Endodermal cell (in vitro differentiated cells): ENCODE results near the gene NOXRED1. TPM values are rescaled to one million over a fixed set of nuclear protein-coding genes. Genes with fewer than 3 reads are reported as not detected.
A peak's percentile ranks its signal among the peaks of the same experiment; 100 is the strongest.

Experiments
- DNase-seq: peaks from one replicate; pipeline ENCODE4 v3.0.0-alpha.2; 2017
- H3K27ac ChIP-seq: 2 replicates; pipeline ENCODE4 v1.5.1; 2013; ENCODE audit warnings: mild to moderate bottlenecking, low read depth, low read length, moderate library complexity
- H3K27me3 ChIP-seq: 2 replicates; pipeline ENCODE4 v1.6.1; 2013; ENCODE audit warnings: mild to moderate bottlenecking, low read length, moderate library complexity; ENCODE audit not compliant: insufficient read depth, control insufficient read depth, poor library complexity, severe bottlenecking
- H3K36me3 ChIP-seq: 2 replicates; pipeline ENCODE4 v1.7.0; 2013; ENCODE audit warnings: mild to moderate bottlenecking, low read length, moderate library complexity; ENCODE audit not compliant: control insufficient read depth, insufficient read depth
- H3K4me1 ChIP-seq: one replicate; pipeline ENCODE4 v1.7.0; 2013; ENCODE audit warnings: low read length; ENCODE audit not compliant: control insufficient read depth, insufficient read depth
- H3K4me3 ChIP-seq: 2 replicates; pipeline ENCODE4 v1.5.1; 2013; ENCODE audit warnings: mild to moderate bottlenecking, low read length, moderate library complexity
- H3K9ac ChIP-seq: 2 replicates; pipeline ENCODE4 v1.6.1; 2013; ENCODE audit warnings: mild to moderate bottlenecking, low read length, moderate library complexity; ENCODE audit not compliant: poor library complexity, severe bottlenecking; ENCODE audit errors: extremely low read depth
- H3K9me3 ChIP-seq: 2 replicates; pipeline ENCODE4 v1.6.1; 2013; ENCODE audit warnings: mild to moderate bottlenecking, low read length, moderate library complexity; ENCODE audit not compliant: control insufficient read depth
- H3K27ac Mint-ChIP-seq: 2 replicates; pipeline ENCODE4 v1.8.0; 2020; ENCODE audit warnings: mixed read lengths
- H3K27me3 Mint-ChIP-seq: 2 replicates; pipeline ENCODE4 v1.8.0; 2021; ENCODE audit warnings: mild to moderate bottlenecking, mixed read lengths; ENCODE audit not compliant: insufficient read depth
- H3K36me3 Mint-ChIP-seq: 2 replicates; pipeline ENCODE4 v1.8.0; 2020; ENCODE audit warnings: low read depth, mixed read lengths
- H3K4me1 Mint-ChIP-seq: 2 replicates; pipeline ENCODE4 v1.8.0; 2020; ENCODE audit warnings: mixed read lengths
- H3K4me3 Mint-ChIP-seq: 2 replicates; pipeline ENCODE4 v1.8.0; 2020; ENCODE audit warnings: mild to moderate bottlenecking, moderate library complexity, mixed read lengths
- H3K9me3 Mint-ChIP-seq: 2 replicates; pipeline ENCODE4 v1.8.0; 2020; ENCODE audit warnings: mild to moderate bottlenecking, mixed read lengths
- WGBS, 2 experiments: methylation state at CpG; one replicate each; pipeline versions ENCODE4 v1.1.5 to v1.1.7; 2013; ENCODE audit warnings: missing lambda C conversion rate in 2 of 2, mixed read lengths in 1 of 2; ENCODE audit not compliant: insufficient coverage in 1 of 2, insufficient read length in 1 of 2; 5-methylcytosine and 5-hydroxymethylcytosine counted together
- total RNA-seq, 2 donors: library from RNA; stranded (reverse); fragmentation: NEBNext Ultra II Directional in 1 of 2; extraction: Animal tissue kit (Norgen Biotek cat#: 25700) in 1 of 2; gene quantifications; 2 replicates in 1 of 2; 3 replicates in 1 of 2; pipeline ENCODE4 v1.2.1, GENCODE V29; 2021
- TF ChIP-seq, protein P1 (sequence below): fragments of 200-600 bp; sonication (generic); conservative IDR thresholded peaks from 2 replicates; pipeline ENCODE4 v1.5.0; 2021; ENCODE audit warnings: antibody characterized with exemption, mild to moderate bottlenecking

The NOXRED1 gene
- total RNA-seq, 2 donors from 2014 or later: 0.49 to 0.92 TPM

- no peak overlapping the region for H3K4me3 Mint-ChIP-seq
- no peak overlapping the region for H3K9ac ChIP-seq
- H3K36me3 Mint-ChIP-seq: peaks cover 2% of the 10 kb centered on the region
- no peak overlapping the region for H3K27ac ChIP-seq
- H3K36me3 ChIP-seq: no peaks in the 10 kb centered on the region
- no peaks in the 10 kb centered on the region for H3K4me1 ChIP-seq
- WGBS, 2 experiments: 23 to 36% methylated on average over 3 of the region's 3 CpGs
- no peaks in the 10 kb centered on the region for H3K27me3 Mint-ChIP-seq
- no peak overlapping the region for H3K27ac Mint-ChIP-seq
- no peaks in the 10 kb centered on the region for H3K27me3 ChIP-seq
- peaks cover 1% of the 10 kb centered on the region for H3K9me3 Mint-ChIP-seq
- H3K4me3 ChIP-seq: no peak overlapping the region
- no peaks in the 10 kb centered on the region for H3K9me3 ChIP-seq
- DNase-seq: peak; percentile 71
- peaks cover 7% of the 10 kb centered on the region for H3K4me1 Mint-ChIP-seq
- TF ChIP-seq, protein P1, sequence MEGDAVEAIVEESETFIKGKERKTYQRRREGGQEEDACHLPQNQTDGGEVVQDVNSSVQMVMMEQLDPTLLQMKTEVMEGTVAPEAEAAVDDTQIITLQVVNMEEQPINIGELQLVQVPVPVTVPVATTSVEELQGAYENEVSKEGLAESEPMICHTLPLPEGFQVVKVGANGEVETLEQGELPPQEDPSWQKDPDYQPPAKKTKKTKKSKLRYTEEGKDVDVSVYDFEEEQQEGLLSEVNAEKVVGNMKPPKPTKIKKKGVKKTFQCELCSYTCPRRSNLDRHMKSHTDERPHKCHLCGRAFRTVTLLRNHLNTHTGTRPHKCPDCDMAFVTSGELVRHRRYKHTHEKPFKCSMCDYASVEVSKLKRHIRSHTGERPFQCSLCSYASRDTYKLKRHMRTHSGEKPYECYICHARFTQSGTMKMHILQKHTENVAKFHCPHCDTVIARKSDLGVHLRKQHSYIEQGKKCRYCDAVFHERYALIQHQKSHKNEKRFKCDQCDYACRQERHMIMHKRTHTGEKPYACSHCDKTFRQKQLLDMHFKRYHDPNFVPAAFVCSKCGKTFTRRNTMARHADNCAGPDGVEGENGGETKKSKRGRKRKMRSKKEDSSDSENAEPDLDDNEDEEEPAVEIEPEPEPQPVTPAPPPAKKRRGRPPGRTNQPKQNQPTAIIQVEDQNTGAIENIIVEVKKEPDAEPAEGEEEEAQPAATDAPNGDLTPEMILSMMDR: peak; percentile 78
These were observed 14.2 kb downstream of the NOXRED1 start for GRCh38 chr14:77409131-77409533.

GRCh38 chr14:77407158-77407557 is 16.2 kb downstream of the NOXRED1 start:
- no peak overlapping the region for H3K27ac Mint-ChIP-seq
- DNase-seq: no peak
- no peak overlapping the region for H3K9ac ChIP-seq
- H3K36me3 Mint-ChIP-seq: peaks cover 2% of the 10 kb centered on the region
- WGBS, 2 experiments: 99 to 100% methylated on average over 2 of the region's 2 CpGs
- no peaks in the 10 kb centered on the region for H3K27me3 Mint-ChIP-seq
- no peaks in the 10 kb centered on the region for H3K36me3 ChIP-seq
- H3K4me3 ChIP-seq: no peak overlapping the region
- TF ChIP-seq, protein P1: no peak
- peaks cover 7% of the 10 kb centered on the region for H3K4me1 Mint-ChIP-seq
- H3K9me3 ChIP-seq: no peaks in the 10 kb centered on the region
- H3K4me1 ChIP-seq: no peaks in the 10 kb centered on the region
- H3K27ac ChIP-seq: no peak overlapping the region
- H3K27me3 ChIP-seq: no peaks in the 10 kb centered on the region
- H3K9me3 Mint-ChIP-seq: peaks cover 1% of the 10 kb centered on the region
- no peak overlapping the region for H3K4me3 Mint-ChIP-seq

DNA sequence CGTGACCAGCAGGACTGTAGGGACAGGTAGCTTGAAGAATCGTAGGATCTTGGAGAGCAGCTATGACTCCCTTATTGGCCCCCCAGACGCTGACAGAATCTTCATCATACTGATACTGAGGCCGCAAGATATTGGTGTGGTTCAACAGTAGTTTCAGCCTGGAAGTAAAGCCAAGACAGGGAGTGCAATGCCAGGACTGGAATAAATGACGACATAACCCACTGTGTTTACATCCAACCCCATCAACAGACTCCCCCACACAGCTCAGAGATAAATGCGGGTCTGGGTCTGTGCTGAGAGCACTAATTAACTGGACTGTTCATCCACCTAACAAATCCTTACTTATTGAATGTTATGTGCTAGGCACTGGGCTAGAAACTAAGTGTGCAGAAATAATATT is 16.6 kb downstream of the NOXRED1 start:
- Mint-ChIP-seq H3K27me3 (no peaks in the 10 kb centered on the region), H3K9me3 (peaks cover 1% of the 10 kb centered on the region), H3K4me1 (peaks cover 7% of the 10 kb centered on the region), H3K27ac (no peak overlapping the region), H3K36me3 (peaks cover 2% of the 10 kb centered on the region), H3K4me3 (no peak overlapping the region)
- 91 to 100% methylated on average over 2 to 6 of the region's 6 CpGs for WGBS, 2 experiments
- no peak overlapping the region for H3K27ac ChIP-seq
- no peak overlapping the region for H3K9ac ChIP-seq
- H3K9me3 ChIP-seq: no peaks in the 10 kb centered on the region
- H3K27me3 ChIP-seq: no peaks in the 10 kb centered on the region
- DNase-seq: no peak
- H3K4me3 ChIP-seq: no peak overlapping the region
- H3K36me3 ChIP-seq: no peaks in the 10 kb centered on the region
- TF ChIP-seq, protein P1: no peak
- no peaks in the 10 kb centered on the region for H3K4me1 ChIP-seq
